Nephron progenitor cell (in vitro differentiated cells): Measurements from ENCODE around the gene MCM10.
"Not testable (repeated sequence)": the region's sequence is repeated elsewhere in the genome, so short reads cannot be mapped to it uniquely, and the experiment has no call there.

Source experiments
- DNase-seq: peaks from one replicate; pipeline ENCODE4 v3.0.0; 2021
- H3K27ac Mint-ChIP-seq: 2 replicates; pipeline ENCODE4 v1.8.0; 2021; ENCODE audit warnings: mild to moderate bottlenecking, moderate library complexity, mixed read lengths
- H3K27me3 Mint-ChIP-seq: 2 replicates; pipeline ENCODE4 v1.8.0; 2021; ENCODE audit warnings: mild to moderate bottlenecking, low read depth, mixed read lengths; ENCODE audit not compliant: poor library complexity
- H3K36me3 Mint-ChIP-seq: 2 replicates; pipeline ENCODE4 v1.8.0; 2021; ENCODE audit warnings: low read depth, mixed read lengths
- H3K4me1 Mint-ChIP-seq: 2 replicates; pipeline ENCODE4 v1.8.0; 2021; ENCODE audit warnings: mixed read lengths
- H3K4me3 Mint-ChIP-seq: 2 replicates; pipeline ENCODE4 v1.8.0; 2021; ENCODE audit warnings: mild to moderate bottlenecking, moderate library complexity, mixed read lengths
- H3K9me3 Mint-ChIP-seq: 2 replicates; pipeline ENCODE4 v1.8.0; 2021; ENCODE audit warnings: mild to moderate bottlenecking, moderate library complexity, mixed read lengths
- CTCF ChIP-seq: fragments of 200-600 bp; sonication (generic); IDR thresholded peaks from 2 replicates; pipeline ENCODE4 v1.5.0; 2021; ENCODE audit warnings: antibody characterized with exemption

The MCM10 gene

GRCh38 chr10:13234172-13234571 is 72.8 kb downstream of the MCM10 start, which contains the start of gene UCMA:
Gene UCMA (minus strand): TSS chr10:13234374. CDS start chr10:13234258, 116 bp downstream.
- Mint-ChIP-seq H3K4me1 (peaks cover 22% of the 10 kb centered on the region), H3K27ac (no peak within 1 kb of the TSS), H3K9me3 (no peaks in the 10 kb centered on the region), H3K4me3 (no peak within 1 kb of the TSS), H3K27me3 (peaks cover 16% of the 10 kb centered on the region), H3K36me3 (no peaks in the 10 kb centered on the region)
- DNase-seq: no peak
- no peak for TF ChIP-seq CTCF

GRCh38 chr10:13234736-13235135 is 73.4 kb downstream of the MCM10 start:
- H3K36me3 Mint-ChIP-seq, H3K27ac Mint-ChIP-seq, H3K9me3 Mint-ChIP-seq, H3K4me3 Mint-ChIP-seq, DNase-seq: not testable (repeated sequence)
- Mint-ChIP-seq H3K4me1 (peaks cover 22% of the 10 kb centered on the region), H3K27me3 (peaks cover 16% of the 10 kb centered on the region)

GRCh38 chr10:13236638-13237037 is 75.3 kb downstream of the MCM10 start:
- H3K4me3 Mint-ChIP-seq: no peak overlapping the region
- peak overlapping the region; percentile 84 for H3K27ac Mint-ChIP-seq
- DNase-seq: no peak
- no peak for TF ChIP-seq CTCF
- H3K27me3 Mint-ChIP-seq: peaks cover 10% of the 10 kb centered on the region
- no peaks in the 10 kb centered on the region for H3K36me3 Mint-ChIP-seq
- peaks cover 22% of the 10 kb centered on the region for H3K4me1 Mint-ChIP-seq
- H3K9me3 Mint-ChIP-seq: no peaks in the 10 kb centered on the region

- H3K4me3 Mint-ChIP-seq: no peak overlapping the region
- no peak for TF ChIP-seq CTCF
- no peaks in the 10 kb centered on the region for H3K9me3 Mint-ChIP-seq
- no peak for DNase-seq
- H3K27me3 Mint-ChIP-seq: peaks cover 10% of the 10 kb centered on the region
- peaks cover 26% of the 10 kb centered on the region for H3K4me1 Mint-ChIP-seq
- H3K27ac Mint-ChIP-seq: peak overlapping the region; percentile 56
- no peaks in the 10 kb centered on the region for H3K36me3 Mint-ChIP-seq
Observed at GRCh38 chr10:13238271-13239077, 77.1 kb downstream of the MCM10 start.

- DNase-seq: no peak
- TF ChIP-seq CTCF: no peak
- Mint-ChIP-seq H3K9me3 (peaks cover 2% of the 10 kb centered on the region), H3K36me3 (no peaks in the 10 kb centered on the region), H3K27me3 (peaks cover 8% of the 10 kb centered on the region), H3K4me1 (peaks cover 19% of the 10 kb centered on the region), H3K27ac (no peak overlapping the region), H3K4me3 (no peak overlapping the region)
Observed at GRCh38 chr10:13239923-13240322, 78.6 kb downstream of the MCM10 start.

- H3K4me3 Mint-ChIP-seq: no peak overlapping the region
- H3K4me1 Mint-ChIP-seq: peaks cover 17% of the 10 kb centered on the region
- no peak for TF ChIP-seq CTCF
- no peak overlapping the region for H3K27ac Mint-ChIP-seq
- no peak for DNase-seq
- H3K27me3 Mint-ChIP-seq: peaks cover 8% of the 10 kb centered on the region
- no peaks in the 10 kb centered on the region for H3K36me3 Mint-ChIP-seq
- H3K9me3 Mint-ChIP-seq: peaks cover 3% of the 10 kb centered on the region
Observed at GRCh38 chr10:13241613-13242012, 80.3 kb downstream of the MCM10 start.

GRCh38 chr10:13242260-13242659 is 80.9 kb downstream of the MCM10 start:
- H3K4me1 Mint-ChIP-seq: peaks cover 14% of the 10 kb centered on the region
- H3K36me3 Mint-ChIP-seq, H3K9me3 Mint-ChIP-seq, H3K4me3 Mint-ChIP-seq, H3K27ac Mint-ChIP-seq, H3K27me3 Mint-ChIP-seq, DNase-seq: not testable (repeated sequence)
